Astrocyte (in vitro differentiated cells and primary cell): Measurements from ENCODE around the gene RFX1. TPM values are rescaled to one million over a fixed set of nuclear protein-coding genes. Genes with fewer than 3 reads are reported as not detected.

Experiments used
- DNase-seq: peaks from one replicate; pipeline ENCODE4 v3.0.0-alpha.2; 2010; ENCODE audit warnings: low read depth
- FAIRE-seq: peaks from 2 replicates; lab custom pipeline; 2011; peaks lifted over from hg19 to GRCh38; lab: Jason Lieb, UNC
- H2AFZ ChIP-seq: 2 replicates; pipeline ENCODE4 v1.6.0; 2012; ENCODE audit warnings: low read depth, low read length, inconsistent platforms
- H3K27ac ChIP-seq: 2 replicates; pipeline ENCODE4 v1.5.1; 2011; ENCODE audit warnings: low read depth, low read length, inconsistent platforms
- H3K27me3 ChIP-seq: 2 replicates; pipeline ENCODE4 v1.6.0; 2011; ENCODE audit warnings: low read length, inconsistent platforms; ENCODE audit not compliant: insufficient read depth
- H3K36me3 ChIP-seq: 2 replicates; pipeline ENCODE4 v1.5.1; 2011; ENCODE audit warnings: low read length, inconsistent platforms; ENCODE audit not compliant: insufficient read depth
- H3K4me1 ChIP-seq: 2 replicates; pipeline ENCODE4 v1.5.1; 2011; ENCODE audit warnings: low read length, inconsistent platforms; ENCODE audit not compliant: insufficient read depth
- H3K4me2 ChIP-seq: 2 replicates; pipeline ENCODE4 v1.6.0; 2012; ENCODE audit warnings: low read length, inconsistent platforms
- H3K4me3 ChIP-seq: 2 replicates; pipeline ENCODE4 v1.5.1; 2011; ENCODE audit warnings: low read depth, mild to moderate bottlenecking, low read length, inconsistent platforms; ENCODE audit not compliant: insufficient read depth
- H3K79me2 ChIP-seq: 2 replicates; pipeline ENCODE4 v1.6.0; 2012; ENCODE audit warnings: mild to moderate bottlenecking, low read length, inconsistent platforms; ENCODE audit not compliant: insufficient read depth
- H3K9ac ChIP-seq: 2 replicates; pipeline ENCODE4 v1.6.0; 2012; ENCODE audit warnings: mild to moderate bottlenecking, low read length, inconsistent platforms
- H3K9me3 ChIP-seq: 2 replicates; pipeline ENCODE4 v1.5.1; 2012; ENCODE audit warnings: low read depth, mild to moderate bottlenecking, low read length, inconsistent platforms; ENCODE audit not compliant: insufficient read depth
- H4K20me1 ChIP-seq: 2 replicates; pipeline ENCODE4 v1.6.0; 2012; ENCODE audit warnings: low read length, inconsistent platforms; ENCODE audit not compliant: insufficient read depth
- H3K27ac Mint-ChIP-seq: one replicate; pipeline ENCODE4 v1.8.0; 2021; ENCODE audit warnings: mild to moderate bottlenecking, mixed read lengths; ENCODE audit not compliant: unreplicated experiment
- H3K27me3 Mint-ChIP-seq: one replicate; pipeline ENCODE4 v1.8.0; 2021; ENCODE audit warnings: low read depth, mixed read lengths; ENCODE audit not compliant: unreplicated experiment
- H3K36me3 Mint-ChIP-seq: one replicate; pipeline ENCODE4 v1.8.0; 2021; ENCODE audit warnings: low read depth, mixed read lengths; ENCODE audit not compliant: unreplicated experiment
- H3K4me1 Mint-ChIP-seq: one replicate; pipeline ENCODE4 v1.8.0; 2021; ENCODE audit warnings: low read depth, mixed read lengths; ENCODE audit not compliant: unreplicated experiment
- H3K4me3 Mint-ChIP-seq: one replicate; pipeline ENCODE4 v1.8.0; 2021; ENCODE audit warnings: mild to moderate bottlenecking, moderate library complexity, mixed read lengths; ENCODE audit not compliant: unreplicated experiment
- H3K9me3 Mint-ChIP-seq: one replicate; pipeline ENCODE4 v1.8.0; 2021; ENCODE audit warnings: mild to moderate bottlenecking, mixed read lengths; ENCODE audit not compliant: unreplicated experiment
- EZH2 ChIP-seq: IDR thresholded peaks from 2 replicates; pipeline ENCODE4 v1.6.1; 2012; ENCODE audit warnings: mild to moderate bottlenecking, low read length, inconsistent platforms; ENCODE audit not compliant: insufficient read depth
- total RNA-seq: library from RNA; stranded (reverse); gene quantifications from 2 replicates; pipeline ENCODE4 v1.2.1, GENCODE V29; 2021
- TF ChIP-seq, protein P1 (sequence below): IDR thresholded peaks from 2 replicates; pipeline ENCODE4 v1.5.1; 2011; ENCODE audit warnings: low read depth, mild to moderate bottlenecking, inconsistent platforms, low read length, moderate library complexity; ENCODE audit not compliant: insufficient read depth

RFX1 gene
- total RNA-seq, 1 donor from 2014 or later = 11.8 TPM

DNA sequence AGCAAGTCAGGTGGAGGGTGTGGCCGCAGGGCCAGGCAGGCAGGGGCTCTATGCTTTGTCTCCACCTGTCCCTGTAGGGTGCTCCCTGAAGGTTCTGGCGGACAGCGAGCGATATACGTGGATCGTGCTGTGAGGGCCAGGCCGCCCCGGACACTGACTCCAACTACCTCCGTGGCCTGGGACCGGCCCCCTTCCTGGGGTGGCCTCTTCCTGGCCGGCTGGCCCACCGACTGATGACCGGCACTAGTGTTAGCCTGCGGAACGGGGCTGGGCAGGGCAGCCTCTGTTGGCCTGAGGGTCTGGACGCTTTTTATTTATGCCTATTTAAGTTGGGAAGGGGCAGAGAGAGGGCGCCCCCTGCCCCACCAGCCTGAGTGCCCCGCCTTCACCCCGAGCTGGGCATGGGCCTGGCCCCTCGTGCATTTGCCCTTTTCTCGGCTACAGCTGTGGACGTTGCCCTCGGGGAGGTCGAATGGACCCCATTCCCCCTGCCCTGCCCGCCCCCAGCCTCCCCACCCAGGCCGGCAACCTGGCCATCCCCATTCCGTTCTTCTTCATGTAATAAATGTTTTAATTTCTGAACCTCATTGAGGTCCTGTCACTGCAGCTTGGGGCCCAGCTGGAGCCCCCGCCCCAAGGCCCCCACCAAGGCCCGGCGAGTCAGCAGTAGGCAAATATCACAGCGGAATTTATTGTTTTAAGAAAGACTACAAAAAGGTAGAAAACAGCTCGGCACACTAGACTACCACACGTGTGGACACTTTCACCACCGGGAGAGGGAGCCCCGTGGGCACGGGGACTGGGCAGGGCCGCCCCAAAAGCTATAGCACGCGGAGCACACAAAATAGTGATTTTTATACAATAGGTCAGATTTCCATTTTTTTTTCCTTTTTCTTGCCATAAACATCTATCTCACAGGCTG, 45.0 kb downstream of the RFX1 start:
- Mint-ChIP-seq H3K27ac (peak overlapping the region; percentile 62), H3K27me3 (no peaks in the 10 kb centered on the region), H3K36me3 (peaks cover 27% of the 10 kb centered on the region), H3K9me3 (no peaks in the 10 kb centered on the region), H3K4me3 (no peak overlapping the region), H3K4me1 (peaks cover 3% of the 10 kb centered on the region)
- FAIRE-seq = no peak
- DNase-seq = no peak
- peaks cover 5% of the 10 kb centered on the region for H3K36me3 ChIP-seq
- no peak overlapping the region for H3K9ac ChIP-seq
- H3K4me3 ChIP-seq = no peak overlapping the region
- peaks cover 9% of the 10 kb centered on the region for H4K20me1 ChIP-seq
- H3K4me2 ChIP-seq = no peak overlapping the region
- H3K9me3 ChIP-seq = no peaks in the 10 kb centered on the region
- H3K27me3 ChIP-seq = no peaks in the 10 kb centered on the region
- no peaks in the 10 kb centered on the region for H3K79me2 ChIP-seq
- H3K27ac ChIP-seq = no peak overlapping the region
- peaks cover 5% of the 10 kb centered on the region for H3K4me1 ChIP-seq
- H2AFZ ChIP-seq = no peak overlapping the region
- TF ChIP-seq EZH2 = no peak
- TF ChIP-seq, protein P1, sequence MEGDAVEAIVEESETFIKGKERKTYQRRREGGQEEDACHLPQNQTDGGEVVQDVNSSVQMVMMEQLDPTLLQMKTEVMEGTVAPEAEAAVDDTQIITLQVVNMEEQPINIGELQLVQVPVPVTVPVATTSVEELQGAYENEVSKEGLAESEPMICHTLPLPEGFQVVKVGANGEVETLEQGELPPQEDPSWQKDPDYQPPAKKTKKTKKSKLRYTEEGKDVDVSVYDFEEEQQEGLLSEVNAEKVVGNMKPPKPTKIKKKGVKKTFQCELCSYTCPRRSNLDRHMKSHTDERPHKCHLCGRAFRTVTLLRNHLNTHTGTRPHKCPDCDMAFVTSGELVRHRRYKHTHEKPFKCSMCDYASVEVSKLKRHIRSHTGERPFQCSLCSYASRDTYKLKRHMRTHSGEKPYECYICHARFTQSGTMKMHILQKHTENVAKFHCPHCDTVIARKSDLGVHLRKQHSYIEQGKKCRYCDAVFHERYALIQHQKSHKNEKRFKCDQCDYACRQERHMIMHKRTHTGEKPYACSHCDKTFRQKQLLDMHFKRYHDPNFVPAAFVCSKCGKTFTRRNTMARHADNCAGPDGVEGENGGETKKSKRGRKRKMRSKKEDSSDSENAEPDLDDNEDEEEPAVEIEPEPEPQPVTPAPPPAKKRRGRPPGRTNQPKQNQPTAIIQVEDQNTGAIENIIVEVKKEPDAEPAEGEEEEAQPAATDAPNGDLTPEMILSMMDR = no peak

DNA sequence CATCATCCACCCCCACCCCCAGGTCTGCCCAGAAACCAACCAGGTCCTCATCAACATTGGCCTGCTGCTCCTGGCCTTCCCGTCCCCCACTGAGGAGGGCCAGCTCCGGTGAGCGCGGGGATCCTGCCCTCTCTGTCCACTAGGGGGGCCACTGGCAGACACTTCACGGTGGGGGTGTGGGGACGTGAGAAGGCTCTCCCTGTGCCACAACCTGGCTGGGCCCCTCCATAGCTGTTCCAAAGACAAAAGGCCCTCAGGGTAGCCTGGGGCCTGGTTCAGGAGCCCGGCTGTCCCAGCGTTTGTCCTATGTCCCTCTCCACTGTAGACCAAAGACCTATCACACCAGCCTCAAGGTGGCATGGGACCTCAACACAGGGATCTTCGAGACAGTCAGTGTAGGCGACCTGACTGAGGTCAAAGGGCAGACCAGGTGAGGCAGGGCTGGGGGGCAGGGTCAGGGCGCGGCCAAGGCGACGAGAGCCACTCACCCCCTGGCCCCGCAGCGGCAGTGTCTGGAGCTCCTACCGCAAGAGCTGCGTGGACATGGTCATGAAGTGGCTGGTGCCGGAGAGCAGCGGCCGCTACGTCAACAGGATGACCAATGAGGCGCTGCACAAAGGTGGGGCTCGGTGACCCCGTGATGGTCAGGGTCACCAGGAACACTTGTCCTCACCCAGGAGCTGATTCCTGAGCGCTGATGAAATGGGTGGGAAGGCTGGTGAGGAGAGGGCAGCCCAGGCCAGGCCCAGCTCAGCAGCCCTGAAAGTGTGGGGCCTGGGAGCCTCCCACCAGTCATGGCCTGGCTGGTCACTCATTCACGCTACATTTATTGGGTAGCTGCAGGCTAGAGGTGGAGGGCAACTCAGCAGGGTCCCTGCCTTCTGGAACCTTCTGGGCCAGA, 45.9 kb downstream of the RFX1 start:
- TF ChIP-seq, protein P1 = peak; percentile 15
- TF ChIP-seq EZH2 = no peak
- H3K4me3 Mint-ChIP-seq = no peak overlapping the region

More for the DNA sequence above, 45.9 kb downstream of the RFX1 start:
- H4K20me1 ChIP-seq = peaks cover 9% of the 10 kb centered on the region
- Mint-ChIP-seq H3K4me1 (peaks cover 3% of the 10 kb centered on the region), H3K9me3 (no peaks in the 10 kb centered on the region), H3K27ac (no peak overlapping the region), H3K36me3 (peaks cover 29% of the 10 kb centered on the region), H3K27me3 (no peaks in the 10 kb centered on the region)
- H3K9ac ChIP-seq = no peak overlapping the region
- H3K27ac ChIP-seq = no peak overlapping the region
- peaks cover 6% of the 10 kb centered on the region for H3K36me3 ChIP-seq
- no peaks in the 10 kb centered on the region for H3K9me3 ChIP-seq
- no peak for FAIRE-seq
- no peaks in the 10 kb centered on the region for H3K79me2 ChIP-seq
- H2AFZ ChIP-seq = no peak overlapping the region
- DNase-seq = no peak
- no peak overlapping the region for H3K4me2 ChIP-seq
- no peak overlapping the region for H3K4me3 ChIP-seq
- no peaks in the 10 kb centered on the region for H3K27me3 ChIP-seq
- peaks cover 5% of the 10 kb centered on the region for H3K4me1 ChIP-seq
